ENCODE measurements around the gene JMJD4. TPM values are rescaled to one million over a fixed set of nuclear protein-coding genes. Genes with fewer than 3 reads are reported as not detected.
A peak's percentile ranks its signal among the peaks of the same experiment; 100 is the strongest.

JMJD4 gene
- total and polyA plus RNA-seq, 7 experiments from 2014 or later = 12.1 to 36.8 (median 32.3) TPM

- H3K27me3 ChIP-seq (ENCODE audit: control insufficient read depth in 2 of 2, insufficient read depth in 2 of 2, low read length in 2 of 2) = no peaks in the 10 kb centered on the region
- Mint-ChIP-seq H3K9me3 (no peaks in the 10 kb centered on the region), H3K27ac (peak overlapping the region; percentile 69 to 95 (median 86)), H3K4me3 (peak overlapping the region; percentile 39 to 80 (median 72)), H3K36me3 (peaks cover 0 to 65% (median 12%) of the 10 kb centered on the region in 5 donors), H3K4me1 (peaks cover 36 to 89% (median 67%) of the 10 kb centered on the region in 7 donors), H3K27me3 (no peaks in the 10 kb centered on the region)
- H3K4me1 ChIP-seq (ENCODE audit: control insufficient read depth in 2 of 2, insufficient read depth in 2 of 2, low read length in 2 of 2) = peaks cover 56 to 61% of the 10 kb centered on the region in 2 donors
- ATAC-seq (peak; percentile 86), DNase-seq (peak; percentile 72 to 88 (median 85))
- peaks cover 5 to 25% (median 8%) of the 10 kb centered on the region in 3 experiments for H3K36me3 ChIP-seq (ENCODE audit: control insufficient read depth in 2 of 3, insufficient read depth in 3 of 3, low read length in 3 of 3)
- intact Hi-C loops (cut with micrococcal nuclease) = loop anchor here (1.0 to 10.0 kb wide), 11 partner anchors 26 to 753 kb away; partner anchors contain the start of genes ARF1 (in 1 of the 2) and ZNF678 (in 1 of the 2)
- POLR2A ChIA-PET = interaction anchor here (0.7 to 1.2 kb wide), 3 partner anchors 25 to 186 kb away, joined by 3 to 5 read pairs (median 3); partner anchors contain the start of genes JMJD4 and SNAP47
- peak overlapping the region; percentile 57 for H3K27ac ChIP-seq (ENCODE audit: low read depth, low read length)
- H3K9me3 ChIP-seq (ENCODE audit: control insufficient read depth in 2 of 3, low read length in 3 of 3) = no peaks in the 10 kb centered on the region
- CTCF ChIA-PET = interaction anchor here (0.6 to 5.2 kb wide), 12 partner anchors 13 to 199 kb away, joined by 3 to 38 read pairs (median 4); no protein-coding TSS in a partner anchor
- H3K4me3 ChIP-seq (ENCODE audit: low read length) = peak overlapping the region; percentile 39
These were observed 27.3 kb upstream of the JMJD4 start for GRCh38 chr1:227762231-227762911.

DNA sequence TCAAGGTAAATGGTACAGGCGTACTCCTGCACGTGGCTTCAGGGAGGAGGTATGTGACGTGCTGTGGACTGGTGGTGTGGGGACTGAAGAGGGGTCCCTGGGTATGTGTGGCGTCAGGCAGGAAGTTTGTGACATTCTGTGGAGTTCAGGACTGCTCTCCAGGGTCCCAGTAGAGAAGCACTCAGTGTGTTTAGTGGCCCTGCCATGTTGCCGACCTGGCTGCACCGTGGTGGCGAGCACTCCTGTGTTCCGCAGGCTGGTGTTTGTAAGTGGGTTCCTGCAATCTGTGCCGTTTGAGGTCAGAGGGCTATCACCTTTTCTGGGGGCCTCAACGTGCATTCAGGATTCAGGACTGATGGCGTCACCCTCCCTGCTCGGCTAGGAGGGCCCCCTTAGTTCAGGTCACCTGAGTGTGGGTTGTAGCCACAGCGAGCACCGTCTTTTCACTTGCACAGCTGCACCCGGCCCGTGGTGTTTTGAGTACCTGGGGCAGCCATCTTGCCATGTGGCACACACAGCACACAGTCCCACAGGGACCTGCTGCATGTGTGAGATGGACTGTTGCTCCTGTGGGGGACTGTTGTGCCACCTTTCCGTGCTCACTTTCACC, 26.6 kb upstream of the JMJD4 start:
- Mint-ChIP-seq H3K27me3 (no peaks in the 10 kb centered on the region), H3K27ac (peak overlapping the region; percentile 46 to 92 (median 77)), H3K4me3 (peak overlapping the region; percentile 16 to 77 (median 65)), H3K4me1 (peaks cover 30 to 87% (median 61%) of the 10 kb centered on the region in 7 donors), H3K36me3 (peaks cover 0 to 65% (median 12%) of the 10 kb centered on the region in 5 donors), H3K9me3 (no peaks in the 10 kb centered on the region)
- intact Hi-C loops (cut with micrococcal nuclease) = loop anchor here (1.0 to 10.0 kb wide), 11 partner anchors 27 to 754 kb away; partner anchors contain the start of genes ARF1 (in 1 of the 2) and ZNF678 (in 1 of the 2)
- POLR2A ChIA-PET = interaction anchor here (0.7 to 1.2 kb wide), 3 partner anchors 26 to 187 kb away, joined by 3 to 5 read pairs (median 3); partner anchors contain the start of genes JMJD4 and SNAP47
- ATAC-seq (no peak), DNase-seq (no peak)
- Histone ChIP-seq H3K4me3 (ENCODE audit: low read length) (peak overlapping the region; percentile 39), H3K4me1 (ENCODE audit: control insufficient read depth in 2 of 2, insufficient read depth in 2 of 2, low read length in 2 of 2) (peaks cover 50 to 55% of the 10 kb centered on the region in 2 donors), H3K9me3 (ENCODE audit: control insufficient read depth in 2 of 3, low read length in 3 of 3) (no peaks in the 10 kb centered on the region), H3K27me3 (ENCODE audit: control insufficient read depth in 2 of 2, insufficient read depth in 2 of 2, low read length in 2 of 2) (no peaks in the 10 kb centered on the region), H3K27ac (ENCODE audit: low read depth, low read length) (peak overlapping the region; percentile 57), H3K36me3 (ENCODE audit: control insufficient read depth in 2 of 3, insufficient read depth in 3 of 3, low read length in 3 of 3) (peaks cover 5 to 31% (median 8%) of the 10 kb centered on the region in 3 experiments)
- CTCF ChIA-PET = interaction anchor here (0.6 to 5.2 kb wide), 9 partner anchors 13 to 280 kb away, joined by 3 to 38 read pairs (median 4); no protein-coding TSS in a partner anchor

GRCh38 chr1:227760377-227760776, 25.3 kb upstream of the JMJD4 start:
- Mint-ChIP-seq H3K27ac (peak overlapping the region in 3 of 9 donors; percentile 10 to 35 (median 24)), H3K9me3 (no peaks in the 10 kb centered on the region), H3K27me3 (no peaks in the 10 kb centered on the region), H3K4me3 (no peak overlapping the region), H3K36me3 (peaks cover 0 to 59% (median 12%) of the 10 kb centered on the region in 5 donors), H3K4me1 (peaks cover 22 to 73% (median 47%) of the 10 kb centered on the region in 7 donors)
- H3K9me3 ChIP-seq (ENCODE audit: control insufficient read depth in 2 of 3, low read length in 3 of 3) = no peaks in the 10 kb centered on the region
- intact Hi-C loops (cut with micrococcal nuclease) = loop anchor here (5.0 to 10.0 kb wide), 4 partner anchors 124 to 278 kb away; partner anchors contain the start of gene ZNF678 (in 1 of the 2)
- no peak overlapping the region for H3K4me3 ChIP-seq (ENCODE audit: low read length)
- H3K4me1 ChIP-seq (ENCODE audit: control insufficient read depth in 2 of 2, insufficient read depth in 2 of 2, low read length in 2 of 2) = peaks cover 37 to 44% of the 10 kb centered on the region in 2 donors
- ATAC-seq (no peak), DNase-seq (no peak)
- peaks cover 8 to 34% (median 8%) of the 10 kb centered on the region in 3 experiments for H3K36me3 ChIP-seq (ENCODE audit: control insufficient read depth in 2 of 3, insufficient read depth in 3 of 3, low read length in 3 of 3)
- H3K27ac ChIP-seq (ENCODE audit: low read depth, low read length) = no peak overlapping the region
- POLR2A ChIA-PET = interaction anchor here (1.0 kb wide), 1 partner anchor 24 kb away, joined by 3 read pairs; no protein-coding TSS in a partner anchor
- H3K27me3 ChIP-seq (ENCODE audit: control insufficient read depth in 2 of 2, insufficient read depth in 2 of 2, low read length in 2 of 2) = no peaks in the 10 kb centered on the region
- CTCF ChIA-PET = interaction anchor here (2.7 kb wide), 1 partner anchor 186 kb away, joined by 21 read pairs; no protein-coding TSS in a partner anchor

DNA sequence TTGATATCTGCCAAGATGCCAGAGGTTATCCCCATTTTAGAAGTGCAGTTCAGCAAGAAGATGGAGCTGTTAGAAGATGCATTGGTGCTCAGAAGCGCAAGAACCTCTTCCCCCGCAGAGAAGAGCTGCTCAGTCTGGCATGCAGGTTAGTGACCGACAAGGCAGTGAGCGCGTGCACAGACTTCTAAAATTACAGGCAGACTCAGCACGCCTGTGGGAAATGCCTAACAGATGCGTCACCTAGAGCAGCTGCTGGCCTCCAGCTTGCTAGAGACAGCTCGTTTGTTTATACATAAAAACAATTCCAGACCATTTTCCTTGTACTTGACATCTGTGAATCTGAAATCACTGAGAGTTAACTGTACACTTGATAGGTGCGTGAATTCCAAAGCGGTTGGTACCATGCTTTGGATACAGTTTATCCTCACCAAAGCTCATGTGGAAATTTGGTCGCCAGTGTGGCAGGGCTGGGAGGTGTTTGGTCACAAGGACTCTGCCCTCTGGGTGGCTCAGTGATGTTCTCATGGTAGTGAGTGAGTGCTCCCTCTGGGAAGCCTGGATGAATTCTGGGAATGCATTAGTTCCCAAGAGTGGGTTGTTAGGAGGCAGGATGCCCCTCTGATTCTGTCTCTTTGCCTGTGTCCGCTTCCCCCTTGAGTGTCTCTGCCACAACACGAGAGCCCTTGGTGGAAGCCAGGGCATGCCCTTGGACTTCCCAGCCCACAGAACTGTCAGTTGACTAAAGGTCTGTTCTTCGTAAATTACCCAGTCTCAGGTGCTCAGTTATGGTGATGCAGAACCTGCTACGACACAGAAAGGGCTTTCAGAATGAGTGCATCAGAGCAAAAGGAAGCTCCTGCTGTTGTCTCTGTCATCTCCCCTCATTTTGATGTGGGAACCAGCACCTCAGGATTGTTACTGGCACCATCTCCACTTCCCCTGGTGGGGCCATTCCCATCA, 24.5 kb upstream of the JMJD4 start:
- Mint-ChIP-seq H3K27me3 (no peaks in the 10 kb centered on the region), H3K4me1 (peaks cover 22 to 69% (median 41%) of the 10 kb centered on the region in 7 donors), H3K9me3 (no peaks in the 10 kb centered on the region), H3K4me3 (peak overlapping the region in 1 of 10 donors; percentile 37), H3K36me3 (peaks cover 0 to 54% (median 12%) of the 10 kb centered on the region in 5 donors), H3K27ac (peak overlapping the region in 1 of 9 donors; percentile 24)
- Histone ChIP-seq H3K4me3 (ENCODE audit: low read length) (no peak overlapping the region), H3K9me3 (ENCODE audit: control insufficient read depth in 2 of 3, low read length in 3 of 3) (no peaks in the 10 kb centered on the region), H3K4me1 (ENCODE audit: control insufficient read depth in 2 of 2, insufficient read depth in 2 of 2, low read length in 2 of 2) (peaks cover 32 to 36% of the 10 kb centered on the region in 2 donors), H3K27ac (ENCODE audit: low read depth, low read length) (no peak overlapping the region), H3K36me3 (ENCODE audit: control insufficient read depth in 2 of 3, insufficient read depth in 3 of 3, low read length in 3 of 3) (peaks cover 8 to 34% (median 8%) of the 10 kb centered on the region in 3 experiments), H3K27me3 (ENCODE audit: control insufficient read depth in 2 of 2, insufficient read depth in 2 of 2, low read length in 2 of 2) (no peaks in the 10 kb centered on the region)
- CTCF ChIA-PET = interaction anchor here (0.5 kb wide), 1 partner anchor 217 kb away, joined by 4 read pairs; no protein-coding TSS in a partner anchor
- POLR2A ChIA-PET = no interaction called here
- DNase-seq = no peak
- no peak for ATAC-seq
- intact Hi-C loops (cut with micrococcal nuclease) = loop anchor here (5.0 to 10.0 kb wide), 4 partner anchors 125 to 277 kb away; partner anchors contain the start of gene ZNF678 (in 1 of the 2)

DNA sequence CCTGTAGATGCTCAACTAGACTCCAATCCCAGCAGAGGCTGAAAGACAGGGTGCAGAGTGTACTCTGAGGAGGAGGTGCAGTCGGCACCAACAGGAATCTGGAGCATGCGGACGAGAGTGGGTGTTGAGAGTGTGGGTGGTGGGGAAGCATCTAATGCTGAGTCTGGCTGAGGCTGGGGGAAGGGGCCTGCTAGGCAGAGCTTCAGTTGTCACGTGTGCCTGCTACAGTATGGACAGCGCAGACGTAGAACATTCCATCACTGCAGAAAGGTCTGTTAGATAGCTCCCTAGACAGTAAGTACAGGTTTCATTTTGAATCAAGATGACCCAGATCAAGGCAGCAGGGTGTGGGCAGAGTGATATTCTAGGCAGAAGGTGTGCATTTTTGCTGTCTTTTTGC, 23.3 kb upstream of the JMJD4 start:
- H3K36me3 Mint-ChIP-seq = peaks cover 0 to 47% (median 12%) of the 10 kb centered on the region in 5 donors
- CTCF ChIA-PET = no interaction called here
- Histone ChIP-seq H3K27me3 (ENCODE audit: control insufficient read depth in 2 of 2, insufficient read depth in 2 of 2, low read length in 2 of 2) (no peaks in the 10 kb centered on the region), H3K4me1 (ENCODE audit: control insufficient read depth in 2 of 2, insufficient read depth in 2 of 2, low read length in 2 of 2) (peaks cover 21 to 23% of the 10 kb centered on the region in 2 donors), H3K27ac (ENCODE audit: low read depth, low read length) (no peak overlapping the region), H3K9me3 (ENCODE audit: control insufficient read depth in 2 of 3, low read length in 3 of 3) (no peaks in the 10 kb centered on the region), H3K4me3 (ENCODE audit: low read length) (no peak overlapping the region), H3K36me3 (ENCODE audit: control insufficient read depth in 2 of 3, insufficient read depth in 3 of 3, low read length in 3 of 3) (peaks cover 8 to 40% (median 8%) of the 10 kb centered on the region in 3 experiments)
- ATAC-seq = no peak
- H3K4me3 Mint-ChIP-seq = peak overlapping the region in 1 of 10 donors; percentile 33
- H3K9me3 Mint-ChIP-seq = no peaks in the 10 kb centered on the region
- H3K27me3 Mint-ChIP-seq = no peaks in the 10 kb centered on the region
- intact Hi-C loops (cut with micrococcal nuclease) = no loop called here
- peak overlapping the region in 2 of 9 donors; percentile 9 to 58 for H3K27ac Mint-ChIP-seq
- POLR2A ChIA-PET = no interaction called here
- DNase-seq = no peak
- peaks cover 18 to 65% (median 37%) of the 10 kb centered on the region in 7 donors for H3K4me1 Mint-ChIP-seq

Measured in naive thymus-derived CD4-positive, alpha-beta T cell (primary cell).